ENCODE data around the gene PAXIP1. TPM values are rescaled to one million over a fixed set of nuclear protein-coding genes. Genes with fewer than 3 reads are reported as not detected.

Gene PAXIP1
- total and polyA plus RNA-seq, 10 of the 15 experiments (the other 5 are each of a cell fraction or from before 2014, with no cell fraction given), result 7.3 to 27.2 (median 18.1) TPM

DNA sequence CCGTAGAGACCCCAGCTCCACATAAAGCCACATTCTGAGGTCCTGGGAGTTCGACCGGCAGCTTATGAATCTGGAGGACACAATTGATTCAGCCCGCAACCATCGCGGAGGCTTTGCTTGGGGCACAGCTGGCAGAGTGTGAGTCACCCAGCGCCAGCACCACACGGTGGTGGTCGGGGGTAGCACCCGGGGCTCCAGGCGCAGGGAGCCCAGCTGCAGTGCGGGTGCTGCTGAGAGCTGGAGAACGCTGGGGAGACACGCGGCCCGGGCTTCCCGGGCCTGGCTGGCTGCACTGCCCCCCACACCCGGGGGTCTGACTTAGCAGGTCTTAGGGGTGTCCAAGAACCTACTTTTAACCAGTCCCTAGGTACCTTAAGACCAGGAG, 87.9 kb downstream of the PAXIP1 start (continued):
- no peak for TF ChIP-seq BCLAF1 (IDR thresholded peaks at IDR 0.05)
- TF ChIP-seq, protein P1, sequence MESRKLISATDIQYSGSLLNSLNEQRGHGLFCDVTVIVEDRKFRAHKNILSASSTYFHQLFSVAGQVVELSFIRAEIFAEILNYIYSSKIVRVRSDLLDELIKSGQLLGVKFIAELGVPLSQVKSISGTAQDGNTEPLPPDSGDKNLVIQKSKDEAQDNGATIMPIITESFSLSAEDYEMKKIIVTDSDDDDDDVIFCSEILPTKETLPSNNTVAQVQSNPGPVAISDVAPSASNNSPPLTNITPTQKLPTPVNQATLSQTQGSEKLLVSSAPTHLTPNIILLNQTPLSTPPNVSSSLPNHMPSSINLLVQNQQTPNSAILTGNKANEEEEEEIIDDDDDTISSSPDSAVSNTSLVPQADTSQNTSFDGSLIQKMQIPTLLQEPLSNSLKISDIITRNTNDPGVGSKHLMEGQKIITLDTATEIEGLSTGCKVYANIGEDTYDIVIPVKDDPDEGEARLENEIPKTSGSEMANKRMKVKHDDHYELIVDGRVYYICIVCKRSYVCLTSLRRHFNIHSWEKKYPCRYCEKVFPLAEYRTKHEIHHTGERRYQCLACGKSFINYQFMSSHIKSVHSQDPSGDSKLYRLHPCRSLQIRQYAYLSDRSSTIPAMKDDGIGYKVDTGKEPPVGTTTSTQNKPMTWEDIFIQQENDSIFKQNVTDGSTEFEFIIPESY (IDR thresholded peaks at IDR 0.05), result no peak
- TF ChIP-seq PAX5 (IDR thresholded peaks at IDR 0.05; ENCODE audit: borderline replicate concordance, low read depth, low read length), result no peak
- TF ChIP-seq, protein P2, sequence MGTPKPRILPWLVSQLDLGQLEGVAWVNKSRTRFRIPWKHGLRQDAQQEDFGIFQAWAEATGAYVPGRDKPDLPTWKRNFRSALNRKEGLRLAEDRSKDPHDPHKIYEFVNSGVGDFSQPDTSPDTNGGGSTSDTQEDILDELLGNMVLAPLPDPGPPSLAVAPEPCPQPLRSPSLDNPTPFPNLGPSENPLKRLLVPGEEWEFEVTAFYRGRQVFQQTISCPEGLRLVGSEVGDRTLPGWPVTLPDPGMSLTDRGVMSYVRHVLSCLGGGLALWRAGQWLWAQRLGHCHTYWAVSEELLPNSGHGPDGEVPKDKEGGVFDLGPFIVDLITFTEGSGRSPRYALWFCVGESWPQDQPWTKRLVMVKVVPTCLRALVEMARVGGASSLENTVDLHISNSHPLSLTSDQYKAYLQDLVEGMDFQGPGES (IDR thresholded peaks at IDR 0.05), result no peak
- no peak for TF ChIP-seq DPF2 (IDR thresholded peaks at IDR 0.05)
- TF ChIP-seq RELA (IDR thresholded peaks at IDR 0.05; ENCODE audit: borderline replicate concordance, partially characterized antibody), result no peak
- no peak for TF ChIP-seq ETV6 (conservative IDR thresholded peaks at IDR 0.05 in 1 of 2, IDR thresholded peaks at IDR 0.05 in 1 of 2; ENCODE audit: borderline replicate concordance in 1 of 2, low read depth in 1 of 2)
- TF ChIP-seq NR2C1 (IDR thresholded peaks at IDR 0.05), result no peak
- no peak for TF ChIP-seq SMAD5 (IDR thresholded peaks at IDR 0.05; ENCODE audit: low read depth)
- TF ChIP-seq POLR2AphosphoS2 (IDR thresholded peaks at IDR 0.05; ENCODE audit: low read depth, low read length), result no peak

Measured in GM12878 (cell line).